Measurements from ENCODE around the gene HRNR. TPM values are rescaled to one million over a fixed set of nuclear protein-coding genes. Genes with fewer than 3 reads are reported as not detected.

The HRNR gene
- total RNA-seq, 3 donors from 2014 or later (not counting 1 experiment from before 2014, with no cell fraction given) = not detected

GRCh38 chr1:152162792-152163463 lies 61.1 kb downstream of the HRNR start:
- no peak for TF ChIP-seq CTCF (IDR thresholded peaks at IDR 0.05)
- Mint-ChIP-seq H3K9me3 (no peaks in the 10 kb centered on the region), H3K27me3 (ENCODE audit: low read depth in 2 of 2) (peaks cover 10 to 15% of the 10 kb centered on the region in 2 donors)

More at GRCh38 chr1:152162792-152163463, 61.1 kb downstream of the HRNR start:
- no peaks in the 10 kb centered on the region for H3K27me3 ChIP-seq (ENCODE audit: control insufficient read depth, insufficient read depth, low read length)
- Mint-ChIP-seq H3K4me1 (peaks cover 0 to 5% of the 10 kb centered on the region in 2 donors), H3K36me3 (no peaks in the 10 kb centered on the region), H3K27ac (no peak overlapping the region), H3K4me3 (no peak overlapping the region)
- H3K4me1 ChIP-seq (ENCODE audit: control insufficient read depth, insufficient read depth, low read length) = peaks cover 2% of the 10 kb centered on the region
- H3K36me3 ChIP-seq (ENCODE audit: control insufficient read depth, insufficient read depth, low read length) = no peaks in the 10 kb centered on the region
- H3K4me3 ChIP-seq (ENCODE audit: low read length) = no peak overlapping the region
- H3K27ac ChIP-seq (ENCODE audit: low read length) = no peak overlapping the region
- intact Hi-C loops (cut with micrococcal nuclease) = no loop called here
- H3K9me3 ChIP-seq (ENCODE audit: control insufficient read depth, insufficient read depth, low read length) = no peaks in the 10 kb centered on the region
- no peak for DNase-seq
- 60% methylated on average over 1 of the region's 1 CpG for WGBS (ENCODE audit: insufficient coverage)
- ATAC-seq = no peak

Other genes with a start within 250 kb of the HRNR start
- gene S100A10, start 230.3 kb downstream of the HRNR start, total RNA-seq = 100 to 1,000 TPM; 142 to 200 (median 183) TPM
- 100 to 1,000 TPM in 1 of 3 donors, 10 to 100 TPM in 2; 70.5 to 114 (median 88.9) TPM for gene S100A11, start 187.2 kb downstream of the HRNR start, total RNA-seq
- not detected for gene TCHHL1, start 135.1 kb downstream of the HRNR start, total RNA-seq
- gene TCHH, start 108.7 kb downstream of the HRNR start, total RNA-seq = not detected
- gene RPTN, start 65.0 kb downstream of the HRNR start, total RNA-seq = not detected
- not detected for gene FLG, start 101.0 kb upstream of the HRNR start, total RNA-seq
- gene FLG2, start 135.8 kb upstream of the HRNR start, total RNA-seq = not detected
- gene CRNN, start 190.1 kb upstream of the HRNR start, total RNA-seq = not detected